HEK293T (cell line): ENCODE results near the gene PIH1D1.

Experiments used
- CTCF ChIA-PET: fragments of 350-600 bp; formaldehyde crosslinking; extraction: SDS; loops from one replicate; lab custom pipeline; 2021; ENCODE audit warnings: antibody characterized with exemption, inconsistent platforms; lab: Yijun Ruan, JAX
- POLR2A ChIA-PET: fragments of 350-600 bp; formaldehyde crosslinking; extraction: SDS; loops from one replicate; lab custom pipeline; 2020; ENCODE audit warnings: antibody characterized with exemption, inconsistent platforms; lab: Yijun Ruan, JAX
- DNase-seq: peaks from one replicate; pipeline ENCODE4 v3.0.0; 2012; ENCODE audit warnings: mixed read lengths; ENCODE audit errors: extremely low spot score
- ARNT ChIP-seq: fragments of 450-650 bp; IDR thresholded peaks from 2 replicates; pipeline ENCODE4 v1.6.1; 2017; ENCODE audit warnings: mild to moderate bottlenecking
- BHLHE40 ChIP-seq: fragments of 450-650 bp; IDR thresholded peaks from 2 replicates; pipeline ENCODE4 v1.6.1; 2016; ENCODE audit warnings: mild to moderate bottlenecking, moderate library complexity, borderline replicate concordance
- CTBP1 ChIP-seq: fragments of 450-650 bp; IDR thresholded peaks from 2 replicates; pipeline ENCODE4 v1.6.1; 2016; ENCODE audit warnings: borderline replicate concordance
- ELF4 ChIP-seq: fragments of 450-650 bp; IDR thresholded peaks from 2 replicates; pipeline ENCODE4 v1.6.1; 2017; ENCODE audit warnings: antibody characterized with exemption
- FOXA1 ChIP-seq: fragments of 450-650 bp; IDR thresholded peaks from 2 replicates; pipeline ENCODE4 v1.6.1; 2016; ENCODE audit warnings: mild to moderate bottlenecking
- FOXK2 ChIP-seq: fragments of 450-650 bp; IDR thresholded peaks from 2 replicates; pipeline ENCODE4 v1.6.1; 2016; ENCODE audit warnings: mild to moderate bottlenecking
- FOXM1 ChIP-seq: fragments of 450-650 bp; IDR thresholded peaks from 2 replicates; pipeline ENCODE4 v1.6.1; 2017; ENCODE audit warnings: mild to moderate bottlenecking, borderline replicate concordance
- HDGF ChIP-seq: fragments of 450-650 bp; IDR thresholded peaks from 2 replicates; pipeline ENCODE4 v1.6.1; 2017; ENCODE audit warnings: antibody characterized with exemption, borderline replicate concordance
- L3MBTL2 ChIP-seq: fragments of 450-650 bp; conservative IDR thresholded peaks from 2 replicates; pipeline ENCODE4 v1.6.1; 2016; ENCODE audit warnings: mild to moderate bottlenecking
- LEF1 ChIP-seq: fragments of 450-650 bp; IDR thresholded peaks from 2 replicates; pipeline ENCODE4 v1.6.1; 2017; ENCODE audit warnings: mild to moderate bottlenecking, borderline replicate concordance
- NFRKB ChIP-seq: fragments of 450-650 bp; IDR thresholded peaks from 2 replicates; pipeline ENCODE4 v1.6.1; 2016; ENCODE audit warnings: mild to moderate bottlenecking, moderate library complexity
- SP1 ChIP-seq: fragments of 450-650 bp; IDR thresholded peaks from 2 replicates; pipeline ENCODE4 v1.6.1; 2017
- SUZ12 ChIP-seq: fragments of 450-650 bp; IDR thresholded peaks from 2 replicates; pipeline ENCODE4 v1.6.1; 2016; ENCODE audit warnings: mild to moderate bottlenecking
- TARDBP ChIP-seq: fragments of 450-650 bp; IDR thresholded peaks from 2 replicates; pipeline ENCODE4 v1.6.1; 2016
- ZNF384 ChIP-seq: fragments of 450-650 bp; IDR thresholded peaks from 2 replicates; pipeline ENCODE4 v1.6.1; 2016
- TF ChIP-seq, protein P1 (sequence below): fragments of 450-650 bp; IDR thresholded peaks from 2 replicates; pipeline ENCODE4 v1.6.1; 2016

PIH1D1 gene

DNA sequence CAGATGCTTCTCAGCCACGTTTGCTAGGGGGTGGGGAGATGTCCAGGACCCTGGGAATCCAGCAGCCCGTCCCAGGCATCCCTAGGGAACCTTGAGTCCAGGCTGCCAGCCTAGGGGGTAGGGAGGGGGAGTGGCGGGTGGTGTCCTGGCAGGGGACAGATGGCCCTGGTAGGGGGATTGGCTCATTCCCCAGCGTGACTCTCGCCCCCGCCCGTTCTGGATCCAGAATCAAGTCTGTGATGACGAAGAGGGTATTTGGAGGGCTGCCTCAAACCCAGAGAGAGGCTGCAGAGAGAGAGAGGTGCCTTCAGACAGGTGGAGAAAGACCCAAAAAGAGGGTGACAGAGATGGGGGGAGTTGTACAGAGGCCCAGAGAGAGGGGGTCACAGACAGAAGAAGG is 14.4 kb downstream of the PIH1D1 start:
- no peak for DNase-seq
- ChIA-PET POLR2A (interaction anchor here (1.4 kb wide), 1 partner anchor 16 kb away, joined by 5 read pairs; the partner anchor contains the start of gene ALDH16A1), CTCF (no interaction called here)
- TF ChIP-seq L3MBTL2 (no peak), ELF4 (no peak), ARNT (no peak), ZNF384 (no peak), SUZ12 (no peak), SP1 (no peak), HDGF (no peak), TARDBP (no peak)
- TF ChIP-seq, protein P1, sequence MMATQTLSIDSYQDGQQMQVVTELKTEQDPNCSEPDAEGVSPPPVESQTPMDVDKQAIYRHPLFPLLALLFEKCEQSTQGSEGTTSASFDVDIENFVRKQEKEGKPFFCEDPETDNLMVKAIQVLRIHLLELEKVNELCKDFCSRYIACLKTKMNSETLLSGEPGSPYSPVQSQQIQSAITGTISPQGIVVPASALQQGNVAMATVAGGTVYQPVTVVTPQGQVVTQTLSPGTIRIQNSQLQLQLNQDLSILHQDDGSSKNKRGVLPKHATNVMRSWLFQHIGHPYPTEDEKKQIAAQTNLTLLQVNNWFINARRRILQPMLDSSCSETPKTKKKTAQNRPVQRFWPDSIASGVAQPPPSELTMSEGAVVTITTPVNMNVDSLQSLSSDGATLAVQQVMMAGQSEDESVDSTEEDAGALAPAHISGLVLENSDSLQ = no peak

DNA sequence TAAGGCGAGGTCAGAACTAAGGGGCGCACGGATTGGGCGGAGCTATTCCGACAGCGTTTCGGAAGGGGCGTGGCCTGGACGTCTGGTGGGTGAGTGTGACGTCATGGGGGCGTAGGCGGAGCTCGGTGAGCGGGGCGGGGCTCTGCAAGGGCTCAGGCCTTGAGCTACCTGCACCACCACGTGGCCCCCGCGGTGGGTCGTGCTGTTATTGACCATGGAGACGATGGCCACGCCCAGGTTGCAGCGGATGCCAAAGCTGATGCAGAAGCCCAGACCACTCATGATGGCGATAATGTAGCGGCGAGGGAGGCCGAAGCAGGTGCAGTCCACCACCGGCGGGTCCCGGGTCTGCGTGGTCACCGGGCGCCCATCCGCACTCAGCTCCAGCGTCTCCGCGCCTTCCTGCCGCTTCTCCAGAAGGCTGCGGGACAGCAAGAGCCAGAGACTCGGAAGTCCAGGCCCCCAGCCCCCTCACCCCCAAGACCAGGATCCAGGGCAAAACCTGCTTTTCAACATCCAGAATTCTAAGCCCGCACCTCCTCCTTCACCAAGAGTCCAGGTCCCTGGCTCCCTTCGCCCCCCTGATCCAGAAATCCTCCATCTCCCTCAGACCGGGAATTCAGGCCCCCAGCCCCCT is 15.1 kb downstream of the PIH1D1 start:
- TF ChIP-seq FOXA1 (no peak), ARNT (no peak), LEF1 (no peak), ELF4 (no peak)
- TF ChIP-seq, protein P1 = no peak
- ChIA-PET CTCF (interaction anchor here (1.1 to 1.8 kb wide), 2 partner anchors 10 to 15 kb away, joined by 3 to 4 read pairs; no protein-coding TSS in a partner anchor), POLR2A (interaction anchor here (1.4 to 1.6 kb wide), 2 partner anchors 17 to 33 kb away, joined by 4 to 5 read pairs; partner anchors contain the start of gene ALDH16A1)
- DNase-seq = no peak

DNA sequence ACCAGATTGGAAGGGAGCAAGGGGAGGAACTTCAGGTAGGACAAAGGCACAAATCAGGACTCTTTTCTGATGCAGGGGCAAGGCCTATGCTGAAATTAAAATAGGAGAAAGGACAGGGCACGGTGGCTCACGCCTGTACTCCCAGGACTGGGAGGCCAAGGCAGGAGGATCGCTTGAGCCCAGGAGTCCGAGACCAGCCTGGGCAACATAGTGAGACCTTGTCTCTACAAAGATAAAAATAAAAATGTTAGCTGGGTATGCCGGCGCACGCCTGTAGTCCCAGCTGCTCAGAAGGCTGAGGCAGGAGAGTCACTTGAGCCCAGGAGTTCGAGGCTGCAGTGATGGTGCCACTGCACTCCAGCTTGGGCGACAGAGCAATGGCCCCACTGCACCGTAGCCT is 15.9 kb downstream of the PIH1D1 start:
- no peak for DNase-seq
- no peak for TF ChIP-seq L3MBTL2
- TF ChIP-seq ARNT = no peak
- no peak for TF ChIP-seq CTBP1
- no peak for TF ChIP-seq NFRKB
- TF ChIP-seq SUZ12 = no peak
- ChIA-PET POLR2A (interaction anchor here (1.4 to 1.6 kb wide), 2 partner anchors 18 to 32 kb away, joined by 4 to 5 read pairs; partner anchors contain the start of gene ALDH16A1), CTCF (interaction anchor here (1.1 to 1.8 kb wide), 2 partner anchors 9 to 14 kb away, joined by 3 to 4 read pairs; no protein-coding TSS in a partner anchor)

DNA sequence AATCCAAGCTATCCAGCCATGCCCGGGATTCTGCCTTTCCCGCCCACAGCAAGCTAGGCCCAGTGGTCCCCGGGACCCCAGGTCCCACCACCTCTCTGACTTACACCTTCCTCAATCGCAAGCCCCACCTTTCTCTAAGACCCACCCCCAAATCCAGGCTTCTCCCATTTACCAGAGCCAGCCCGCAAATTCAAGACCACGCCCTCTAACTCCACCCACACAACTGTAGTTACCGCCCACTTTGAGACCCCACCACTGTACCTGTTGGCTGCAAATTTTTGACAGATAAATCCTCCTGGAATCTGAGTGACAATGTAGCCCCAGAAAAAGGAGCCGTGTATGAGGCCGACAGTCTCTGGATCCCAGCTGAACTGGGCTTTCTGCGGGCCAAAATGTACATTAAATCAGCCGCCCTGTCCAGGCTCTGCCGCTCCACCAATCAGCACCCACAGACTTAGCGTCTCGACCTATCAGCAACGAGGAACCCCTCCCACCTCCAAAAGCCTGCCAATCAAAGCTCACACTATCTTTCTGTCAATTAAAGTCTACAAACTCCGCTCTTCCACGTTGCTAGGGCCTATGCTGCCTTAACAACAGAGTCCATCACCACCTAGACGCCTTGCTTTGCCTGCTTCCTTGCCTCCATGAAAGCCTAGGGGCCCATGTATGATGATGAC is 16.6 kb downstream of the PIH1D1 start:
- ChIA-PET CTCF (interaction anchor here (1.1 to 1.8 kb wide), 2 partner anchors 9 to 13 kb away, joined by 3 to 4 read pairs; no protein-coding TSS in a partner anchor), POLR2A (interaction anchor here (1.6 kb wide), 1 partner anchor 31 kb away, joined by 4 read pairs; no protein-coding TSS in a partner anchor)
- DNase-seq = no peak
- TF ChIP-seq FOXA1 (no peak), CTBP1 (no peak)
- TF ChIP-seq, protein P1 = peak; percentile 90

DNA sequence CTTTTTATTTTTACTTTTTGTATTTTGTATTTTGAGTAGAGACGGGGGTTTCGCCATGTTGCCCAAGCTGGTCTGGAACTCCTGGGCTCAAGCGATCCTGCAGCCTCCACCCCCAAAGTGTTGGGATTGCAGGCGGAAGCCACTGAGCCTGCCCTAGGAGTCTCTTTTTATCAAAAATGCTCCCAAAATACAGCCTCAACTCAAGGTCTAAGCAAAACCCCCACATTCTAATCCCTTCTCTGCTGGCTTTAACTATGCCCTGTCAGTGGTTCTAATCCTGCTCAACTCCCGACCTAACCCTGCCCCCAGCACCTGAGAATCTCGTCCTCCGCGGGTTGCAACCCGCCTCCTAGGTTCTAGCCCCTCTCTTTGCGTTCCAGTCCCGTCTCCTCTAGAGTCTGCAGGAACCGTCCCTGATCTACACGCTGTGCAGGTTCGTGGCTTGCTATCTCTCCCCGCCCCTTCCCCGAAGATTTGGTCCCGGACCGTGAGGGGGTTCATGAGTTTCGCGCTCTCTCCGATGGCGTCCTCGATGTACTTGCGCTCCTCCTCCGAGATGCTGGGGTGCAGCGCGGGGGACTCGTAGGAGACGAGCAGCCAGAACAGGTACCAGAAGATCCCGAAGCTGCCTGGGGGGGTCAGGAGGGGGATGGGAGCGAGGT is 18.2 kb downstream of the PIH1D1 start:
- POLR2A ChIA-PET = no interaction called here
- TF ChIP-seq FOXM1 (no peak), ZNF384 (no peak), HDGF (no peak), SP1 (no peak), ELF4 (no peak), CTBP1 (no peak), ARNT (no peak), LEF1 (no peak), FOXK2 (no peak), BHLHE40 (no peak), L3MBTL2 (no peak), TARDBP (no peak), NFRKB (no peak), FOXA1 (no peak), SUZ12 (no peak)
- TF ChIP-seq, protein P1 = no peak
- CTCF ChIA-PET = no interaction called here
- DNase-seq = no peak
